Tibial artery (tissue), 4 donors: ENCODE data around the gene TUB.
A peak's percentile ranks its signal among the peaks of the same experiment; 100 is the strongest.

Experiments used
- DNase-seq, 2 donors: peaks; one replicate each; pipeline ENCODE4 v3.0.0-alpha.2; 2019
- H3K27ac ChIP-seq, 2 donors: fragments of 200-600 bp; sonication (generic) in 1 of 2; 1 replicate in 1 of 2; 2 replicates in 1 of 2; pipeline ENCODE4 v1.5.1; 2018 to 2019; ENCODE audit warnings: mild to moderate bottlenecking in 1 of 2
- H3K27me3 ChIP-seq, 2 donors: fragments of 200-600 bp; sonication (generic) in 1 of 2; one replicate each; pipeline versions ENCODE4 v1.5.1 to v1.6.0; 2016 to 2019
- H3K36me3 ChIP-seq, 3 donors: fragments of 200-600 bp; sonication (generic) in 2 of 3; one replicate each; pipeline ENCODE4 v1.5.1; 2016 to 2019; ENCODE audit warnings: mild to moderate bottlenecking in 2 of 3
- H3K4me1 ChIP-seq, 4 donors: fragments of 200-600 bp; sonication (generic) in 2 of 4; 1 replicate in 3 of 4; 2 replicates in 1 of 4; pipeline ENCODE4 v1.5.1; 2016 to 2019
- H3K4me3 ChIP-seq, 2 donors: fragments of 200-600 bp; sonication (generic) in 1 of 2; 1 replicate in 1 of 2; 2 replicates in 1 of 2; pipeline ENCODE4 v1.5.1; 2018 to 2019; ENCODE audit warnings: mild to moderate bottlenecking in 2 of 2
- H3K9me3 ChIP-seq, 3 donors: fragments of 200-600 bp; sonication (generic) in 1 of 3; one replicate each; pipeline ENCODE4 v1.5.1; 2016 to 2019
- intact Hi-C: fragments of 100-400 bp; cut with DNase I; formaldehyde crosslinking; loops from one replicate; pipeline ENCODE4 v1.15.0; 2023; ENCODE audit warnings: low total_unique reads
- TF ChIP-seq, protein P1 (sequence below), 2 experiments: fragments of 200-600 bp in 1 of 2; fragments of 450-650 bp in 1 of 2; IDR thresholded peaks; one replicate each; pipeline ENCODE4 v1.5.1; 2017 to 2019; ENCODE audit warnings: antibody characterized with exemption in 2 of 2, mild to moderate bottlenecking in 1 of 2, moderate library complexity in 1 of 2

TUB gene

DNA sequence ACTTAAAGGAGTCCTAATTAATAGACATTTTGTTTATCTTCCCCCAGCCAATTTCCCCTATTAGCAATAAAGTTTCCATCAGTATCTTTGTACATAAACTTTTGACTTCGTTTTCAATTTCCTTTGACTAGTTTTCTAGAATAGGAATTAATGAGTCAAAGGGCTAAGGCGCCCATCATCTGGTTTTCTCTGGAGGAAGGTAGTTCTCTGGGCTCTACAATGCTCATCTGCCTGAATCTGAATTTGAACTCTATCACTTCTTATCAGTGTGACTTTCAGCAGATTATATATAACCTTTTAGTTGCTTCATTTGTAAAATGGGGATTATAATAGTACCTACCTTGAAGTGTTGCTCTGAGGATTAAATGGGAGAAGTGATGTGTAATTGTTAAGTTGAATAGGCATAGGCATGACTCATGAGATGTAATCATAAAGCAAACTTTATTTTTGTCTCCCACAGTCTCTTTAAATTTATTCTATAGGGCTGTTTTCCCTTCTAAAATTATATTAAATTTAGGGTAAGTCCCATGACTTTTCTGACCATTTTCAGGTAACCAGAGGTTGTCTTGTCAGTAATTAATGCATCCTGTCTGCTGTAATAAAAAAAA is 5.8 kb upstream of the TUB start:
- H3K4me1 ChIP-seq = peaks cover 0 to 2% (median 0%) of the 10 kb centered on the region in 4 donors
- DNase-seq = no peak
- TF ChIP-seq, protein P1, sequence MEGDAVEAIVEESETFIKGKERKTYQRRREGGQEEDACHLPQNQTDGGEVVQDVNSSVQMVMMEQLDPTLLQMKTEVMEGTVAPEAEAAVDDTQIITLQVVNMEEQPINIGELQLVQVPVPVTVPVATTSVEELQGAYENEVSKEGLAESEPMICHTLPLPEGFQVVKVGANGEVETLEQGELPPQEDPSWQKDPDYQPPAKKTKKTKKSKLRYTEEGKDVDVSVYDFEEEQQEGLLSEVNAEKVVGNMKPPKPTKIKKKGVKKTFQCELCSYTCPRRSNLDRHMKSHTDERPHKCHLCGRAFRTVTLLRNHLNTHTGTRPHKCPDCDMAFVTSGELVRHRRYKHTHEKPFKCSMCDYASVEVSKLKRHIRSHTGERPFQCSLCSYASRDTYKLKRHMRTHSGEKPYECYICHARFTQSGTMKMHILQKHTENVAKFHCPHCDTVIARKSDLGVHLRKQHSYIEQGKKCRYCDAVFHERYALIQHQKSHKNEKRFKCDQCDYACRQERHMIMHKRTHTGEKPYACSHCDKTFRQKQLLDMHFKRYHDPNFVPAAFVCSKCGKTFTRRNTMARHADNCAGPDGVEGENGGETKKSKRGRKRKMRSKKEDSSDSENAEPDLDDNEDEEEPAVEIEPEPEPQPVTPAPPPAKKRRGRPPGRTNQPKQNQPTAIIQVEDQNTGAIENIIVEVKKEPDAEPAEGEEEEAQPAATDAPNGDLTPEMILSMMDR (IDR thresholded peaks at IDR 0.05) = no peak
- no peak overlapping the region for H3K4me3 ChIP-seq
- H3K36me3 ChIP-seq = no peaks in the 10 kb centered on the region
- intact Hi-C loops = no loop called here
- no peak overlapping the region for H3K27ac ChIP-seq
- H3K27me3 ChIP-seq = no peaks in the 10 kb centered on the region
- no peaks in the 10 kb centered on the region for H3K9me3 ChIP-seq

- no peak overlapping the region for H3K27ac ChIP-seq
- H3K4me3 ChIP-seq = no peak overlapping the region
- H3K9me3 ChIP-seq = no peaks in the 10 kb centered on the region
- no peaks in the 10 kb centered on the region for H3K27me3 ChIP-seq
- H3K4me1 ChIP-seq = peaks cover 0 to 14% (median 6%) of the 10 kb centered on the region in 4 donors
- no peak for DNase-seq
- no peaks in the 10 kb centered on the region for H3K36me3 ChIP-seq
- TF ChIP-seq, protein P1 (IDR thresholded peaks at IDR 0.05) = no peak
- intact Hi-C loops = no loop called here
Observed at GRCh38 chr11:8079111-8079675, 1.8 kb upstream of the TUB start.

GRCh38 chr11:8080069-8080670 is 841 bp upstream of the TUB start:
- no peak for DNase-seq
- Histone ChIP-seq H3K4me3 (peak overlapping the region; percentile 54 to 63), H3K4me1 (peaks cover 0 to 14% (median 6%) of the 10 kb centered on the region in 4 donors), H3K9me3 (no peaks in the 10 kb centered on the region), H3K27me3 (no peaks in the 10 kb centered on the region), H3K36me3 (no peaks in the 10 kb centered on the region), H3K27ac (no peak overlapping the region)
- intact Hi-C loops = no loop called here
- TF ChIP-seq, protein P1 (IDR thresholded peaks at IDR 0.05) = no peak

- intact Hi-C loops = no loop called here
- Histone ChIP-seq H3K27ac (no peak overlapping the region), H3K36me3 (no peaks in the 10 kb centered on the region), H3K9me3 (no peaks in the 10 kb centered on the region), H3K27me3 (no peaks in the 10 kb centered on the region), H3K4me3 (peak overlapping the region; percentile 54 to 63), H3K4me1 (peaks cover 0 to 14% (median 6%) of the 10 kb centered on the region in 4 donors)
- no peak for DNase-seq
- TF ChIP-seq, protein P1 (IDR thresholded peaks at IDR 0.05) = no peak
Observed at GRCh38 chr11:8081591-8082250, 710 bp downstream of the TUB start.

DNA sequence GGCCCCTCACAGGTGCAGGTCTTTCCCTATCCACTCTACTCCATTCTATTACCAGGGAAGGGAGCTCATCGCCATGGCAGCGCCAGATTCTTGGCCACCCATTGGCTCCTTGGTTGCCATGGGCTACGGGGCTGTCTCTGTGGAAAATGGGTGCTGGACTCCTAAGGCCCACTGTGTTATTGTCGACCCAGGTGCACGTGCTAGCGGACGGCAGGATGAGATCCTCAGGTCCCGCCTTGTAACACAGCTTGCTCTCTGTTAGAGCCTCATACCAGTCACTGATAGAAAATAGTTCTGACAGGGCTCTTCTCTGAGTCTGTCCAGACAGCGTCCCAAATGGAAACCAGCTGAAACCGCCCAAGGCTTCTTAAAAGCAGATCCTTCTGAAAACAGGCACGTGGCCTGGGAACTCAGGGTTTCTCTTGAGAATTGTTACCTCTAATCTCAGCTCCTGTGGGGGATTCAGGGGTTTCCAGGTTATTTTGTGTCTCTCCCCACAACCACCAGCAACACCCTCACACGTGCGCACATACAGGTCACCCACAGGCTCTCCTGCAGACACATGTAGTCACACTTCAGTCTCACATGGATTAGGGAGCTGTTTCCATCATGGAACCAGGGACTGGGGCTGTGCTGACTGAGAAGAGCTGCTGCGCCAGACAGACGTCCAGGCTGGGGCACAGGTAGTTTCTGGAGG is 1.5 kb downstream of the TUB start:
- no peaks in the 10 kb centered on the region for H3K27me3 ChIP-seq
- TF ChIP-seq, protein P1 (IDR thresholded peaks at IDR 0.05) = no peak
- DNase-seq = no peak
- H3K4me3 ChIP-seq = no peak overlapping the region
- peaks cover 0 to 14% (median 6%) of the 10 kb centered on the region in 4 donors for H3K4me1 ChIP-seq
- H3K27ac ChIP-seq = no peak overlapping the region
- no peaks in the 10 kb centered on the region for H3K9me3 ChIP-seq
- no peaks in the 10 kb centered on the region for H3K36me3 ChIP-seq
- intact Hi-C loops = no loop called here
